A673 (cell line): ENCODE measurements around the gene TSPYL4.

Experiments
- CTCF ChIP-seq: fragments of 300-800, 200-600 bp; sonication (generic); conservative IDR thresholded peaks from 2 replicates; pipeline ENCODE4 v1.5.1; 2017; ENCODE audit warnings: low read depth, mild to moderate bottlenecking, antibody characterized with exemption, low read length, moderate library complexity, mixed read lengths
- EZH2 ChIP-seq: fragments of 200-600 bp; sonication (generic); IDR thresholded peaks from 2 replicates; pipeline ENCODE4 v1.6.1; 2017; ENCODE audit warnings: borderline replicate concordance, low read depth, mild to moderate bottlenecking, mixed read lengths, antibody characterized with exemption, low read length; ENCODE audit not compliant: poor library complexity, severe bottlenecking

GRCh38 chr6:116208056-116208785 is 45.7 kb downstream of the TSPYL4 start:
- TF ChIP-seq EZH2 (no peak), CTCF (no peak)
